GM13976 (cell line): Measurements from ENCODE around the gene ARFGAP3.
A peak's percentile ranks its signal among the peaks of the same experiment; 100 is the strongest.

ENCODE experiments used
- DNase-seq: peaks from one replicate; pipeline ENCODE4 v3.0.0; 2012; ENCODE audit warnings: low spot score
- in situ Hi-C: fragments of 300-500 bp; cut with MboI; formaldehyde crosslinking; loops from one replicate; pipeline ENCODE4 v1.12.0; 2022; ENCODE audit warnings: low sequenced_read_pairs, mixed read lengths, inconsistent platforms; ENCODE audit not compliant: unreplicated experiment
- TF ChIP-seq, protein P1 (sequence below): IDR thresholded peaks from 2 replicates; pipeline ENCODE4 v1.5.1; 2012; ENCODE audit warnings: borderline replicate concordance, mild to moderate bottlenecking; ENCODE audit not compliant: insufficient read depth; ENCODE audit errors: extremely low read depth, missing control alignments, control extremely low read depth

ARFGAP3 gene

DNA sequence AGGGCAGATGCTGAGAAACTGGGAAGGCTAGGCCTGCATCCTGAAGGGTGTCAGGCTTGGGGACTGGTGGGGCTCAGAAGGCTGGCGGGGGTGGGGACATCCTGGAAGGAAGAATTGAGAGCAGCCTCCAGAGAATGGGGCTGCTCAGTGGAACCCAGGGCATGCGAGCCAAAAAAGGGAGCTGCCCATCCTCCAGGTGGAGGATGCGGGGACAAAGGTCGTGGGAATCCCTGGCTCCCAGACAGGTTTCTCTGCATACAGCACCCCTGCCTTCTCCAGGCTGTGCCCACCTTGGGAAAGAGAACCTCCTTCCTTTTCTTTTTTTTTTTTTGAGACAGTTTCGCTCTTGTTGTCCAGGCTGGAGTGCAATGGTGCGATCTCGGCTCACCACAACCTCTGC lies 40.9 kb upstream of the ARFGAP3 start:
- in situ Hi-C loops = no loop called here

DNA sequence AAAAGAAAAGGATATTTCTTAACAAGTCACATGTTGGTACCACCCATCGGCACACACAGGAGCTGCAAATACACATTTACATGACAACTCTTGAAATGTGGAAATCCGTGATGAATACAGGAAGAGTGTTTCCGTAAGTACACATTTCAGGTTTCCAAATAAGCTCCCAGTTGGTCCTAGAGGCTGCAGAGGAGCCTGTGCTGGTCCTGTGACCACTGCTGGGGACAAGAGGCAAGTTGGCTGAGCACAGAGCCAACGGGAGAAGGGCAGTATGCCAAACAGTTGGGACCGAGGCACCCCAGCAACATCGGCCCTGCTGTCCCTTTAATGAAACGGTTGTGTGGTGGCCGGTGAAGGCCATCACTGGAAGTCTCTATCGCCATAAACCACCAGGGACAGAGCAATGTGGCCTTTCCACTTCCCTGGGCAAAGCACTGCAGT lies 38.5 kb upstream of the ARFGAP3 start:
- no peak for DNase-seq
- in situ Hi-C loops = no loop called here
- TF ChIP-seq, protein P1, sequence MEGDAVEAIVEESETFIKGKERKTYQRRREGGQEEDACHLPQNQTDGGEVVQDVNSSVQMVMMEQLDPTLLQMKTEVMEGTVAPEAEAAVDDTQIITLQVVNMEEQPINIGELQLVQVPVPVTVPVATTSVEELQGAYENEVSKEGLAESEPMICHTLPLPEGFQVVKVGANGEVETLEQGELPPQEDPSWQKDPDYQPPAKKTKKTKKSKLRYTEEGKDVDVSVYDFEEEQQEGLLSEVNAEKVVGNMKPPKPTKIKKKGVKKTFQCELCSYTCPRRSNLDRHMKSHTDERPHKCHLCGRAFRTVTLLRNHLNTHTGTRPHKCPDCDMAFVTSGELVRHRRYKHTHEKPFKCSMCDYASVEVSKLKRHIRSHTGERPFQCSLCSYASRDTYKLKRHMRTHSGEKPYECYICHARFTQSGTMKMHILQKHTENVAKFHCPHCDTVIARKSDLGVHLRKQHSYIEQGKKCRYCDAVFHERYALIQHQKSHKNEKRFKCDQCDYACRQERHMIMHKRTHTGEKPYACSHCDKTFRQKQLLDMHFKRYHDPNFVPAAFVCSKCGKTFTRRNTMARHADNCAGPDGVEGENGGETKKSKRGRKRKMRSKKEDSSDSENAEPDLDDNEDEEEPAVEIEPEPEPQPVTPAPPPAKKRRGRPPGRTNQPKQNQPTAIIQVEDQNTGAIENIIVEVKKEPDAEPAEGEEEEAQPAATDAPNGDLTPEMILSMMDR = no peak

More for the DNA sequence above, 40.9 kb upstream of the ARFGAP3 start:
- TF ChIP-seq, protein P1 = no peak
- DNase-seq = no peak

DNA sequence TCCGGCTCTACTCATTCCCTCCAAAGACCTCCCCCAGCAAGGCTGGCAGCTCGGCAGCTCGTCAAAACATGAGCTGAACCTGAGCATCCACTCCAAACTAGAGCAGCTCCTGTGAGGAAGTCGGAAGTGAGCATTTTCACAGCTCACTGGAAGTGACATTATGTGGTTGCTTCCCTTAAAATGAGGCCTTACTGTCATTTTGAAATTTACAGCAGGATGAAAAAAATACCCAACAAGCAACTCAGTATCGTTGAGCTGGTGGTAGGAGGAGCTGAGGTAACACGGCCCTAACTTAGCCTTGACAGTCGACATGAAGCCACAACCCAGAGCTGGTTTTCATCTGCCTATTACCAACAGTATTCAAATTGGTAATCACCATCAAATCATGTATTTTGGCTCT lies 38.0 kb upstream of the ARFGAP3 start:
- TF ChIP-seq, protein P1 = no peak
- in situ Hi-C loops = no loop called here
- DNase-seq = peak; percentile 73

DNA sequence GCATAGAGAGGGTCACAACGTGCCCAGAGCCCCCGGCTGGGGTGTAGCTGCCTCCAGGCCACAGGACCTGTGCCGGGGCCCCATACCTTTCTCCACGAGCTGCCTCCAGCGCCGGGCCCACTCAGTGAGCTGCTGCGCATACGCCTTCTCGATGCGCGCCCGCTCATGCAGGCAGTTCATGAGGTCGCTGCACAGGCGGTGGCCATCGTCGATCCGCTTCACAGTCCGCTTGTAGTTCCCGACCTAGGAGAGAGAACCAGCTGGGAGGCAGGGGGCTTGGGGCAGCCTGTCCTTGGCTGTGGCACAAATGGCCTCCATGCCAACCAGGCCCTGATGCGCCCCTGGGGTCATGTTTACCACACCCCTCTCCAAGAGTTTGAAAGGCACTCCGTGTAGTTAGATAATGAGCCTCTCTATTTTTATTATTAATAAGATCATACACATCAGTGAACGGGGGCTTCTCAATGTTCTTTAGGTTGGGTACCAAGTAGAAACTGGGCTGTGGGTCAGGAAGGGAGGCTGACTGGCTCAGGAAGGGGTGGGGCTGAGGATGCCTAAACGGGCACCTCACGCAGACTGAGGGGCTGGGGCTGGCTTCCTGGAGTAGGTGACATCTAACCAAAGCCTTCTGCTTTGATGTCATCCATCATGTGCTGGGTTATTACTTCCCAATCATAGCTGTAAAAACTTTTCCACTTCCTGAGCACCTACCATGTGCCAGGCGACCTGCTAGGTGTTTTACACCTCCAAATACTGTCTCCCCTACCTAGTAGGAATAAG lies 36.5 kb upstream of the ARFGAP3 start:
- in situ Hi-C loops = no loop called here
- no peak for DNase-seq
- TF ChIP-seq, protein P1 = no peak

DNA sequence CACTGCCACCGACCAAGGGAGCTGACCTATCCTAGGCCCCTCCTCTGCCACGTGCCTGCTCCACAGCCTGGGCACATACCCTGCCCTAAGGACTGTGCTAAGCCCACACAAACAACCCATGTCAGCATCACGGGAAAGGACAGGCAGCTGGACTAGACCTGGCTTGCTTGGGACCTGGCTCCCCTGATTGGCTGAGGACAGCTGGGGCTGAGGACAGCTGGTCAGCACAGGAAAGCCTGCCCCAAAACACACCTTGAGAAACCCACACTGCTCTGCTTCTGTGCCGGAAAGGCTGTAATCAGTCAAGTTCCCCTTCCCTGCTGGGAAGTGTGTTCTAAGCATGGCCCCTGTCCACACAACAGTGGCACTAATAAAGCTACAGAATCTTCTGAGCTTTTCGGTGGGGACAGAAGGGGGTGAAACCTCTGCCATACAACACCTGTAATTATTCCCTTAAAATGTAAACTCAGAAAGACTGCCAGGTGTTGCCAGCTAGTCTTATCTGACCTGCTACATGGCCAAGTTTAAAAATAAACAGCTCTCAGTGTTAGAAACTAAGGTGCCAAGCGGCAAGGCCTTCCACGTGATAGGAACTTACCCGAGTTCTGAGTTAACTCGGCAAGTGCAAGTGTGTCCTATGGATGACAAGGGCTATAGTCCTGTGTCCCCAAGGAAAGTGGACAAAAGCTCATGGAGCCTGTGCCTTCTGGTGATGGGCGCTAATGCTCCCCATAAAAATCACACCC lies 35.7 kb upstream of the ARFGAP3 start:
- in situ Hi-C loops = no loop called here
- DNase-seq = peak; percentile 57
- TF ChIP-seq, protein P1 = no peak

DNA sequence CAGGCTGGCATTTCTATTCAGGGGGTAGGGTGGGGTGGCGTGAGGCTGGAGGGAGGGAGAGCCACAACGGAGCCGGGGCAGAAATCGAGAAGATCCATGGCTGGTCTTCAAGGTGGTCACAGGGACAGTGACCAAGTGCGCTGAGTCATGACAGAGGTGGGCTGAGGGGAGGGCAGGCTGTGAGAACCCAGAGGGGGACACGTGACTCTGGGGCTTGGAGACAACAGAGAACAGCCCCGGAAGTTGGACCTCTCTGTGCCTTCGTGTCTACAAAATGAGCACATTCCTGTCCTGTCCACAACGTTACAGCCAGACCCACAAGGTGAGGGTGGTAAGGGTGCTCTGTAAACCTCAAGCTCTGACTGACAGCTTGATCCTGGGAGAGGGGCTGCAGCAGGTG lies 35.1 kb upstream of the ARFGAP3 start:
- TF ChIP-seq, protein P1 = no peak
- in situ Hi-C loops = no loop called here
- no peak for DNase-seq
